Panc1 (cell line): Measurements from ENCODE around the gene PRDM2.

Source experiments
- POLR2AphosphoS5 ChIP-seq: IDR thresholded peaks from 2 replicates; pipeline ENCODE4 v1.6.1; 2012; ENCODE audit warnings: mild to moderate bottlenecking, low read depth, low read length, moderate library complexity
- TCF7L2 ChIP-seq: IDR thresholded peaks from 2 replicates; pipeline ENCODE4 v1.6.1; 2011; ENCODE audit warnings: mild to moderate bottlenecking, low read depth, low read length, inconsistent platforms
- TF ChIP-seq, protein P1 (sequence below): fragments of 450-650 bp; IDR thresholded peaks from 2 replicates; pipeline ENCODE4 v1.5.1; 2017; ENCODE audit warnings: mild to moderate bottlenecking
- TF ChIP-seq, protein P2 (sequence below), 2 experiments: IDR thresholded peaks; 2 replicates each; pipeline ENCODE4 v1.6.1; 2011 to 2012; ENCODE audit warnings: low read depth in 2 of 2, control low read depth in 1 of 2, low read length in 1 of 2, mild to moderate bottlenecking in 1 of 2, moderate library complexity in 1 of 2; ENCODE audit not compliant: insufficient read depth in 1 of 2

- TF ChIP-seq TCF7L2 (no peak), POLR2AphosphoS5 (no peak)
- TF ChIP-seq, protein P1, sequence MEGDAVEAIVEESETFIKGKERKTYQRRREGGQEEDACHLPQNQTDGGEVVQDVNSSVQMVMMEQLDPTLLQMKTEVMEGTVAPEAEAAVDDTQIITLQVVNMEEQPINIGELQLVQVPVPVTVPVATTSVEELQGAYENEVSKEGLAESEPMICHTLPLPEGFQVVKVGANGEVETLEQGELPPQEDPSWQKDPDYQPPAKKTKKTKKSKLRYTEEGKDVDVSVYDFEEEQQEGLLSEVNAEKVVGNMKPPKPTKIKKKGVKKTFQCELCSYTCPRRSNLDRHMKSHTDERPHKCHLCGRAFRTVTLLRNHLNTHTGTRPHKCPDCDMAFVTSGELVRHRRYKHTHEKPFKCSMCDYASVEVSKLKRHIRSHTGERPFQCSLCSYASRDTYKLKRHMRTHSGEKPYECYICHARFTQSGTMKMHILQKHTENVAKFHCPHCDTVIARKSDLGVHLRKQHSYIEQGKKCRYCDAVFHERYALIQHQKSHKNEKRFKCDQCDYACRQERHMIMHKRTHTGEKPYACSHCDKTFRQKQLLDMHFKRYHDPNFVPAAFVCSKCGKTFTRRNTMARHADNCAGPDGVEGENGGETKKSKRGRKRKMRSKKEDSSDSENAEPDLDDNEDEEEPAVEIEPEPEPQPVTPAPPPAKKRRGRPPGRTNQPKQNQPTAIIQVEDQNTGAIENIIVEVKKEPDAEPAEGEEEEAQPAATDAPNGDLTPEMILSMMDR = no peak
- TF ChIP-seq, protein P2, sequence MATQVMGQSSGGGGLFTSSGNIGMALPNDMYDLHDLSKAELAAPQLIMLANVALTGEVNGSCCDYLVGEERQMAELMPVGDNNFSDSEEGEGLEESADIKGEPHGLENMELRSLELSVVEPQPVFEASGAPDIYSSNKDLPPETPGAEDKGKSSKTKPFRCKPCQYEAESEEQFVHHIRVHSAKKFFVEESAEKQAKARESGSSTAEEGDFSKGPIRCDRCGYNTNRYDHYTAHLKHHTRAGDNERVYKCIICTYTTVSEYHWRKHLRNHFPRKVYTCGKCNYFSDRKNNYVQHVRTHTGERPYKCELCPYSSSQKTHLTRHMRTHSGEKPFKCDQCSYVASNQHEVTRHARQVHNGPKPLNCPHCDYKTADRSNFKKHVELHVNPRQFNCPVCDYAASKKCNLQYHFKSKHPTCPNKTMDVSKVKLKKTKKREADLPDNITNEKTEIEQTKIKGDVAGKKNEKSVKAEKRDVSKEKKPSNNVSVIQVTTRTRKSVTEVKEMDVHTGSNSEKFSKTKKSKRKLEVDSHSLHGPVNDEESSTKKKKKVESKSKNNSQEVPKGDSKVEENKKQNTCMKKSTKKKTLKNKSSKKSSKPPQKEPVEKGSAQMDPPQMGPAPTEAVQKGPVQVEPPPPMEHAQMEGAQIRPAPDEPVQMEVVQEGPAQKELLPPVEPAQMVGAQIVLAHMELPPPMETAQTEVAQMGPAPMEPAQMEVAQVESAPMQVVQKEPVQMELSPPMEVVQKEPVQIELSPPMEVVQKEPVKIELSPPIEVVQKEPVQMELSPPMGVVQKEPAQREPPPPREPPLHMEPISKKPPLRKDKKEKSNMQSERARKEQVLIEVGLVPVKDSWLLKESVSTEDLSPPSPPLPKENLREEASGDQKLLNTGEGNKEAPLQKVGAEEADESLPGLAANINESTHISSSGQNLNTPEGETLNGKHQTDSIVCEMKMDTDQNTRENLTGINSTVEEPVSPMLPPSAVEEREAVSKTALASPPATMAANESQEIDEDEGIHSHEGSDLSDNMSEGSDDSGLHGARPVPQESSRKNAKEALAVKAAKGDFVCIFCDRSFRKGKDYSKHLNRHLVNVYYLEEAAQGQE (IDR thresholded peaks at IDR 0.05; ENCODE audit: insufficient read depth in 1 of 2, low read depth in 2 of 2, low read length in 1 of 2) = no peak
These were observed 169.3 kb downstream of the PRDM2 start for GRCh38 chr1:13869172-13869797.
